ENCODE data around the gene STOX1.

DNA sequence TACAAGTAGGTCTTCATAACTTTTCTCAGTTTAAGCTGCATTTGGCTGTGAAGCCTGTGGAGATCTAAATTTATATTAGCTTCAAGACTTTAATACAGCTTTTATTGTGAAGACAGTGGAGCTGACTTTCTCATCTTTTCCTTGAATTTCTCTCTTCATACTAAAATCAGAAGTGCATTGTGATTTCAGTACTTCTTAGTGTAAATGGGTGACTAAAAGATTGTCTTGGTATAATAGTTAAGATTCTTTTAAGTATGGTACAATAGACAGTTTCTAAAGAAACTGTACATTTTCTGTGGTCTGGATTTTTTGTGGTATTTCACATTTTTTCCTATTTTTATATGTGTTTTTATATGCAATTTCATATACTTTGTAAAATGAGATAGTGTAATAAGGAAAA, 107.7 kb downstream of the STOX1 start:
- TF ChIP-seq, protein P1, sequence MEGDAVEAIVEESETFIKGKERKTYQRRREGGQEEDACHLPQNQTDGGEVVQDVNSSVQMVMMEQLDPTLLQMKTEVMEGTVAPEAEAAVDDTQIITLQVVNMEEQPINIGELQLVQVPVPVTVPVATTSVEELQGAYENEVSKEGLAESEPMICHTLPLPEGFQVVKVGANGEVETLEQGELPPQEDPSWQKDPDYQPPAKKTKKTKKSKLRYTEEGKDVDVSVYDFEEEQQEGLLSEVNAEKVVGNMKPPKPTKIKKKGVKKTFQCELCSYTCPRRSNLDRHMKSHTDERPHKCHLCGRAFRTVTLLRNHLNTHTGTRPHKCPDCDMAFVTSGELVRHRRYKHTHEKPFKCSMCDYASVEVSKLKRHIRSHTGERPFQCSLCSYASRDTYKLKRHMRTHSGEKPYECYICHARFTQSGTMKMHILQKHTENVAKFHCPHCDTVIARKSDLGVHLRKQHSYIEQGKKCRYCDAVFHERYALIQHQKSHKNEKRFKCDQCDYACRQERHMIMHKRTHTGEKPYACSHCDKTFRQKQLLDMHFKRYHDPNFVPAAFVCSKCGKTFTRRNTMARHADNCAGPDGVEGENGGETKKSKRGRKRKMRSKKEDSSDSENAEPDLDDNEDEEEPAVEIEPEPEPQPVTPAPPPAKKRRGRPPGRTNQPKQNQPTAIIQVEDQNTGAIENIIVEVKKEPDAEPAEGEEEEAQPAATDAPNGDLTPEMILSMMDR (IDR thresholded peaks at IDR 0.05) = no peak
- no peak for TF ChIP-seq POLR2A (IDR thresholded peaks at IDR 0.05)

Data from testis (tissue), 2 donors.